C4-2B (cell line): ENCODE data around the gene CYSTM1.
"Not testable (repeated sequence)": the region's sequence is repeated elsewhere in the genome, so short reads cannot be mapped to it uniquely, and the experiment has no call there.

Source experiments
- H3K27ac ChIP-seq: fragments of 450-650 bp; 2 replicates; pipeline ENCODE4 v1.5.1; 2017
- CTCF ChIP-seq: fragments of 450-650 bp; conservative IDR thresholded peaks from 2 replicates; pipeline ENCODE4 v1.5.1; 2017; ENCODE audit warnings: mild to moderate bottlenecking
- ZFX ChIP-seq: fragments of 450-650 bp; IDR thresholded peaks from 2 replicates; pipeline ENCODE4 v1.6.1; 2017

The CYSTM1 gene

GRCh38 chr5:140190872-140191218 lies 15.9 kb downstream of the CYSTM1 start:
- H3K27ac ChIP-seq, result no peak overlapping the region
- TF ChIP-seq ZFX (no peak), CTCF (no peak)

GRCh38 chr5:140192715-140193430 lies 17.9 kb downstream of the CYSTM1 start:
- TF ChIP-seq CTCF (no peak), ZFX (no peak)
- no peak overlapping the region for H3K27ac ChIP-seq

- no peak overlapping the region for H3K27ac ChIP-seq
- no peak for TF ChIP-seq ZFX
- no peak for TF ChIP-seq CTCF
Observed at GRCh38 chr5:140194662-140195061, 19.7 kb downstream of the CYSTM1 start.

- no peak overlapping the region for H3K27ac ChIP-seq
- TF ChIP-seq ZFX (no peak), CTCF (no peak)
Observed at GRCh38 chr5:140196115-140196814, 21.3 kb downstream of the CYSTM1 start.

- TF ChIP-seq CTCF, result no peak
- no peak for TF ChIP-seq ZFX
- no peak overlapping the region for H3K27ac ChIP-seq
Observed at GRCh38 chr5:140197023-140197422, 22.0 kb downstream of the CYSTM1 start.

GRCh38 chr5:140198915-140199314 lies 23.9 kb downstream of the CYSTM1 start:
- H3K27ac ChIP-seq, result not testable (repeated sequence)

- H3K27ac ChIP-seq, result no peak overlapping the region
- TF ChIP-seq CTCF (no peak), ZFX (no peak)
Observed at GRCh38 chr5:140202078-140202477, 27.1 kb downstream of the CYSTM1 start.

GRCh38 chr5:140202610-140203009 lies 27.6 kb downstream of the CYSTM1 start:
- H3K27ac ChIP-seq, result no peak overlapping the region
- no peak for TF ChIP-seq CTCF
- no peak for TF ChIP-seq ZFX
